Measurements from ENCODE around the gene YWHAG. TPM values are rescaled to one million over a fixed set of nuclear protein-coding genes. Genes with fewer than 3 reads are reported as not detected.
A peak's percentile ranks its signal among the peaks of the same experiment; 100 is the strongest.

The YWHAG gene
- total and polyA plus RNA-seq, 9 of the 15 experiments (the other 6 are each of a cell fraction or from before 2014, with no cell fraction given) = 30.4 to 246 (median 94.5) TPM

- TF ChIP-seq MGA (IDR thresholded peaks at IDR 0.05) (peak; percentile 96), ZBTB17 (CRISPR knock-in tag; IDR thresholded peaks at IDR 0.05) (peak; percentile 75; the same call in 1 of the 2 replicates), COPS2 (conservative IDR thresholded peaks at IDR 0.05) (no peak), DMBX1 (CRISPR knock-in tag; IDR thresholded peaks at IDR 0.05; ENCODE audit: borderline replicate concordance) (0 out of 2 replicates have a peak, but pooled peaks have one; percentile 12), IFI16 (CRISPR knock-in tag; IDR thresholded peaks at IDR 0.05) (no peak), E2F6 (IDR thresholded peaks at IDR 0.05; ENCODE audit: borderline replicate concordance in 1 of 2, extremely low read depth in 1 of 2, insufficient read depth in 1 of 2, insufficient read length in 1 of 2, low read depth in 1 of 2, low read length in 1 of 2, poor library complexity in 1 of 2, severe bottlenecking in 1 of 2) (peak; percentile 90 to 96), RNF219 (CRISPR knock-in tag; IDR thresholded peaks at IDR 0.05) (no peak), ERF (CRISPR knock-in tag; IDR thresholded peaks at IDR 0.05) (peak; percentile 96), SIRT6 (IDR thresholded peaks at IDR 0.05; ENCODE audit: low read depth, low read length) (no peak), PTRF (tag; IDR thresholded peaks at IDR 0.05) (no peak), PRMT5 (CRISPR knock-in tag; IDR thresholded peaks at IDR 0.05) (0 out of 2 replicates have a peak, but pooled peaks have one; percentile 67)
These were observed 34.6 kb upstream of the YWHAG start (continued) for GRCh38 chr7:76393116-76394031.
